GM13976 (cell line): ENCODE results near the gene SLC39A8.
A peak's percentile ranks its signal among the peaks of the same experiment; 100 is the strongest.
"Not testable (repeated sequence)": the region's sequence is repeated elsewhere in the genome, so short reads cannot be mapped to it uniquely, and the experiment has no call there.

Experiments used
- DNase-seq: peaks from one replicate; pipeline ENCODE4 v3.0.0; 2012; ENCODE audit warnings: low spot score
- in situ Hi-C: fragments of 300-500 bp; cut with MboI; formaldehyde crosslinking; loops from one replicate; pipeline ENCODE4 v1.12.0; 2022; ENCODE audit warnings: low sequenced_read_pairs, mixed read lengths, inconsistent platforms; ENCODE audit not compliant: unreplicated experiment
- TF ChIP-seq, protein P1 (sequence below): IDR thresholded peaks from 2 replicates; pipeline ENCODE4 v1.5.1; 2012; ENCODE audit warnings: borderline replicate concordance, mild to moderate bottlenecking; ENCODE audit not compliant: insufficient read depth; ENCODE audit errors: extremely low read depth, missing control alignments, control extremely low read depth

SLC39A8 gene

GRCh38 chr4:102344954-102345794, at the start of gene SLC39A8:
Gene SLC39A8 (minus strand): TSS chr4:102345482. CDS start chr4:102344662, 820 bp downstream.
- TF ChIP-seq, protein P1, sequence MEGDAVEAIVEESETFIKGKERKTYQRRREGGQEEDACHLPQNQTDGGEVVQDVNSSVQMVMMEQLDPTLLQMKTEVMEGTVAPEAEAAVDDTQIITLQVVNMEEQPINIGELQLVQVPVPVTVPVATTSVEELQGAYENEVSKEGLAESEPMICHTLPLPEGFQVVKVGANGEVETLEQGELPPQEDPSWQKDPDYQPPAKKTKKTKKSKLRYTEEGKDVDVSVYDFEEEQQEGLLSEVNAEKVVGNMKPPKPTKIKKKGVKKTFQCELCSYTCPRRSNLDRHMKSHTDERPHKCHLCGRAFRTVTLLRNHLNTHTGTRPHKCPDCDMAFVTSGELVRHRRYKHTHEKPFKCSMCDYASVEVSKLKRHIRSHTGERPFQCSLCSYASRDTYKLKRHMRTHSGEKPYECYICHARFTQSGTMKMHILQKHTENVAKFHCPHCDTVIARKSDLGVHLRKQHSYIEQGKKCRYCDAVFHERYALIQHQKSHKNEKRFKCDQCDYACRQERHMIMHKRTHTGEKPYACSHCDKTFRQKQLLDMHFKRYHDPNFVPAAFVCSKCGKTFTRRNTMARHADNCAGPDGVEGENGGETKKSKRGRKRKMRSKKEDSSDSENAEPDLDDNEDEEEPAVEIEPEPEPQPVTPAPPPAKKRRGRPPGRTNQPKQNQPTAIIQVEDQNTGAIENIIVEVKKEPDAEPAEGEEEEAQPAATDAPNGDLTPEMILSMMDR = peak; percentile 85
- peak; percentile 93 for DNase-seq
- in situ Hi-C loops = no loop called here

GRCh38 chr4:102392033-102392744, 46.9 kb upstream of the SLC39A8 start:
- in situ Hi-C loops = no loop called here
- no peak for DNase-seq
- TF ChIP-seq, protein P1 = no peak

DNA sequence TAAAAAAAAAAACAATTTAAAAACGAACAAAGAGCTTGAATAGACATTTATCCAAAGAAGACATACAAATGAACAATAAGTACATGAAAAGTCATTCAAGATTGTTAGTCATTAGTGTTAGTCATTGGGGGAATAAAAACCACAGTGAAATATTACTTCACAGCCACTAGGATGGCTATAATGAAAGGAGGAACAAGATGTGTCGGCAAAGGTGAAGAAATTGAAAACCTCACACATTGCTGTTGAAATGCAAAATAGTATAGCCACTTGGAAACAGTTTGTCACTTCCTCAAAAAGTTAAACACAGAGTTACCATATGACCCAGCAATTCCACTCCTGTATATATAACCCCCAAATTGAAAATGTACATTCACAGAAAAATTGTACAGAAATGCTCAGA, 45.2 kb upstream of the SLC39A8 start:
- TF ChIP-seq, protein P1 = no peak
- in situ Hi-C loops = no loop called here
- DNase-seq = peak; percentile 14

- in situ Hi-C loops = no loop called here
- TF ChIP-seq, protein P1 = no peak
- no peak for DNase-seq
Measured at GRCh38 chr4:102388611-102389010, 43.3 kb upstream of the SLC39A8 start.

DNA sequence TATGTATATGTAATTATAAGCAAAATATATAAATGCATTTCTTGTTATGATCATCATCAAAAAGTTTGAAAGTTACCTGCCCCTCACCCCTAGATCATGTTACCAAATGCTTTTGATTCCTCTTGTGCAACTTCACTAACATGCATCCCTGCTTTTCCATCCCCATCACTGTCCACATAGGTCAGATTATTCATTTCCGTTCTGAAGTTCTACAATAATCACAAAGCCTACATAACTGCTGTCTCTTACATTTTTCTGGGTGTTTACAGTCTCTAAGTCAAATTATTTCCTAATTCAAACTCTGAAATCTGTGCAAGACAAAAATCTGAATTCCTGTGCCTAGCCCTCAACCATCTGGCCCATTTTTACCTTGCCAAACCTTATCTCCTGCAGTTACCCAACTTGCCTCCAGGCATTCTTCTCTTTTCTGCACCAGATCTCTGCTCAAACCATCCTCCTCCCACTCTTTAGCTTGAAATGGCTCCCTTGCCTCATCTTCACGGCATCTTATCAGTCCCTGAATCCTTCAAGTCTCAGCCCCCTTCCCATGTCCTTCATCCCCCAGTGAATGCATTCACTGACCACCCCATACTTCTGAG, 42.4 kb upstream of the SLC39A8 start:
- TF ChIP-seq, protein P1 = no peak
- in situ Hi-C loops = no loop called here
- no peak for DNase-seq

DNA sequence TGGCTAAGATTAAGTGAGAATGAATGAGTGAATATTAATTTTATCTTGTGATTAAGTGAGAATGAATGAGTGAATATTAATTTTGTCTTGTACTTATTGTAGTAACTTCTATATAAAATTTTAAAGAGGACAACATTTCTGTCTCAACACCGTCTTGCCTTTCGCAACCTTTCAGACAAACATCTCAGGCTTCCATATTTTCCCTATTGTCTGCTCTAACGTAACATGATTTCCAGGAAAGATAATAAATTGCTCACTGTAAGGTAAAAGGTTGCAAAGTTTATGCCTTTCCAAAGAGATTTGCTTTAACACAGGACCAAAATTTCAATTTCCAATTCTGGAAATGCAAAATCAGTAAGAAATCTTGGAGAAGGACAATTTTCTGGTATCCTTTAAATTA, 41.7 kb upstream of the SLC39A8 start:
- TF ChIP-seq, protein P1 = no peak
- no peak for DNase-seq
- in situ Hi-C loops = no loop called here

DNA sequence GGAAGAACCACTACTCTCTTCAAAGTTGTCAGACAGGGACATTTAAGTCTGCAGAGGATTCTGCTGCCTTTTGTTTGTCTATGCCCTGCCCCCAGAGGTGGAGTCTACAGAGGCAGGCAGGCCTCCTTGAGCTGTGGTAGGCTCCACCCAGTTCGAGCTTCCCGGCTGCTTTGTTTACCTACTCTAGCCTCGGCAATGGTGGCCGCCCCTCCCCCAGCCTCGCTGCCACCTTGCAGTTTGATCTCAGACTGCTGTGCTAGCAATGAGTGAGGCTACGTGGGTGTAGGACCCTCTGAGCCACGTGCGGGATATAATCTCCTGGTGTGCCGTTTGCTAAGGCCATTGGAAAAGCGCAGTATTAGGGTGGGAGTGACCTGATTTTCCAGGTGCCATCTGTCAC, 35.0 kb upstream of the SLC39A8 start:
- DNase-seq, in situ Hi-C loops: not testable (repeated sequence)
